Stimulated activated CD4-positive, alpha-beta T cell treated with anti-CD3 and anti-CD28 coated beads, Interleukin-1b, Interleukin-23, amount 100 ng/mL, for 1 hour (primary cell): ENCODE measurements around the gene FHAD1.
"Not testable (repeated sequence)": the region's sequence is repeated elsewhere in the genome, so short reads cannot be mapped to it uniquely, and the experiment has no call there.

Experiments
- DNase-seq, 2 donors: peaks; one replicate each; pipeline ENCODE4 v3.0.0-alpha.2; 2020; ENCODE audit warnings: low read depth in 2 of 2

FHAD1 gene

GRCh38 chr1:15370781-15371520 lies 123.9 kb downstream of the FHAD1 start:
- no peak for DNase-seq

GRCh38 chr1:15371610-15372545 lies 124.9 kb downstream of the FHAD1 start:
- no peak for DNase-seq

- no peak for DNase-seq
Observed at GRCh38 chr1:15378729-15379128, 131.7 kb downstream of the FHAD1 start.

GRCh38 chr1:15379151-15379550 lies 132.1 kb downstream of the FHAD1 start:
- not testable (repeated sequence) for DNase-seq

- DNase-seq = no peak
Observed at GRCh38 chr1:15380601-15381508, 133.8 kb downstream of the FHAD1 start.

- DNase-seq = no peak
Observed at GRCh38 chr1:15381805-15382204, 134.8 kb downstream of the FHAD1 start.

GRCh38 chr1:15382601-15383518 lies 135.8 kb downstream of the FHAD1 start:
- no peak for DNase-seq

- no peak for DNase-seq
Observed at GRCh38 chr1:15383810-15384209, 136.8 kb downstream of the FHAD1 start.

- no peak for DNase-seq
Observed at GRCh38 chr1:15384301-15384901, 137.4 kb downstream of the FHAD1 start.

- DNase-seq = no peak
Observed at GRCh38 chr1:15385420-15385819, 138.4 kb downstream of the FHAD1 start.

GRCh38 chr1:15386164-15386749 lies 139.2 kb downstream of the FHAD1 start:
- no peak for DNase-seq

GRCh38 chr1:15388201-15388880 lies 141.3 kb downstream of the FHAD1 start:
- DNase-seq = no peak

- not testable (repeated sequence) for DNase-seq
Observed at GRCh38 chr1:15389828-15390227, 142.8 kb downstream of the FHAD1 start.

GRCh38 chr1:15390667-15391066 lies 143.6 kb downstream of the FHAD1 start:
- DNase-seq = no peak

GRCh38 chr1:15391366-15391765 lies 144.3 kb downstream of the FHAD1 start:
- no peak for DNase-seq

- DNase-seq = no peak
Observed at GRCh38 chr1:15393475-15394257, 146.6 kb downstream of the FHAD1 start.

- DNase-seq = no peak
Observed at GRCh38 chr1:15394258-15394690, 147.3 kb downstream of the FHAD1 start.

- DNase-seq = no peak
Observed at GRCh38 chr1:15397236-15397635, 150.2 kb downstream of the FHAD1 start.
